Gastroesophageal sphincter (tissue), 3 donors: ENCODE results near the gene RNF123.

Experiments
- POLR2A ChIP-seq, 2 donors: fragments of 450-650 bp; IDR thresholded peaks; one replicate each; pipeline ENCODE4 v1.6.1; 2017; ENCODE audit warnings: antibody characterized with exemption in 2 of 2, mild to moderate bottlenecking in 2 of 2, moderate library complexity in 1 of 2
- TF ChIP-seq, protein P1 (sequence below), 4 experiments: fragments of 200-600 bp in 2 of 4; fragments of 450-650 bp in 2 of 4; sonication (generic) in 1 of 4; IDR thresholded peaks; one replicate each; pipeline ENCODE4 v1.5.1; 2017 to 2019; ENCODE audit warnings: antibody characterized with exemption in 4 of 4, mild to moderate bottlenecking in 2 of 4, moderate library complexity in 2 of 4

GRCh38 chr3:49662720-49663413, 26.5 kb upstream of the RNF123 start:
- TF ChIP-seq, protein P1, sequence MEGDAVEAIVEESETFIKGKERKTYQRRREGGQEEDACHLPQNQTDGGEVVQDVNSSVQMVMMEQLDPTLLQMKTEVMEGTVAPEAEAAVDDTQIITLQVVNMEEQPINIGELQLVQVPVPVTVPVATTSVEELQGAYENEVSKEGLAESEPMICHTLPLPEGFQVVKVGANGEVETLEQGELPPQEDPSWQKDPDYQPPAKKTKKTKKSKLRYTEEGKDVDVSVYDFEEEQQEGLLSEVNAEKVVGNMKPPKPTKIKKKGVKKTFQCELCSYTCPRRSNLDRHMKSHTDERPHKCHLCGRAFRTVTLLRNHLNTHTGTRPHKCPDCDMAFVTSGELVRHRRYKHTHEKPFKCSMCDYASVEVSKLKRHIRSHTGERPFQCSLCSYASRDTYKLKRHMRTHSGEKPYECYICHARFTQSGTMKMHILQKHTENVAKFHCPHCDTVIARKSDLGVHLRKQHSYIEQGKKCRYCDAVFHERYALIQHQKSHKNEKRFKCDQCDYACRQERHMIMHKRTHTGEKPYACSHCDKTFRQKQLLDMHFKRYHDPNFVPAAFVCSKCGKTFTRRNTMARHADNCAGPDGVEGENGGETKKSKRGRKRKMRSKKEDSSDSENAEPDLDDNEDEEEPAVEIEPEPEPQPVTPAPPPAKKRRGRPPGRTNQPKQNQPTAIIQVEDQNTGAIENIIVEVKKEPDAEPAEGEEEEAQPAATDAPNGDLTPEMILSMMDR (IDR thresholded peaks at IDR 0.05) = no peak
- no peak for TF ChIP-seq POLR2A (IDR thresholded peaks at IDR 0.05)
